ENCODE measurements around the gene ADAP1.
A peak's percentile ranks its signal among the peaks of the same experiment; 100 is the strongest.

ADAP1 gene

GRCh38 chr7:997404-998395 lies 43.2 kb upstream of the ADAP1 start:
- Histone ChIP-seq H3K27ac (ENCODE audit: extremely low read depth, low read depth, low read length) (no peak overlapping the region), H3K9me3 (ENCODE audit: control insufficient read depth, insufficient read depth, low read depth, low read length) (no peaks in the 10 kb centered on the region), H3K36me3 (ENCODE audit: control insufficient read depth in 2 of 2, insufficient read depth in 1 of 2, low read length in 2 of 2) (peaks cover 0 to 11% of the 10 kb centered on the region in 2 experiments; a peak in 1 of 3 replicates), H3K4me1 (ENCODE audit: control insufficient read depth, insufficient read depth, low read length) (no peaks in the 10 kb centered on the region; the same call in 1 of the 2 replicates), H3K4me3 (ENCODE audit: low read depth, low read length) (no peak overlapping the region)
- POLR2A ChIA-PET = interaction anchor here (0.9 to 1.0 kb wide), 2 partner anchors 23 to 158 kb away, joined by 3 to 4 read pairs; no protein-coding TSS in a partner anchor
- TF ChIP-seq ZNF214 (tag by site-specific recombination; IDR thresholded peaks at IDR 0.05; ENCODE audit: borderline replicate concordance) (no peak), ZNF610 (tag by site-specific recombination; IDR thresholded peaks at IDR 0.05; ENCODE audit: borderline replicate concordance) (no peak), ZFHX2 (tag by site-specific recombination; conservative IDR thresholded peaks at IDR 0.05) (peak; percentile 36), ZNF423 (tag by site-specific recombination; IDR thresholded peaks at IDR 0.05) (no peak), ZNF518A (tag by site-specific recombination; conservative IDR thresholded peaks at IDR 0.05; ENCODE audit: low read depth) (no peak), ZIC2 (tag by site-specific recombination; IDR thresholded peaks at IDR 0.05) (peak; percentile 53), GLIS1 (tag by site-specific recombination; IDR thresholded peaks at IDR 0.05) (peak; percentile 84), KLF1 (tag by site-specific recombination; IDR thresholded peaks at IDR 0.05) (peak; percentile 77), ZBTB1 (tag by site-specific recombination; IDR thresholded peaks at IDR 0.05) (no peak)
- TF ChIP-seq, protein P1, sequence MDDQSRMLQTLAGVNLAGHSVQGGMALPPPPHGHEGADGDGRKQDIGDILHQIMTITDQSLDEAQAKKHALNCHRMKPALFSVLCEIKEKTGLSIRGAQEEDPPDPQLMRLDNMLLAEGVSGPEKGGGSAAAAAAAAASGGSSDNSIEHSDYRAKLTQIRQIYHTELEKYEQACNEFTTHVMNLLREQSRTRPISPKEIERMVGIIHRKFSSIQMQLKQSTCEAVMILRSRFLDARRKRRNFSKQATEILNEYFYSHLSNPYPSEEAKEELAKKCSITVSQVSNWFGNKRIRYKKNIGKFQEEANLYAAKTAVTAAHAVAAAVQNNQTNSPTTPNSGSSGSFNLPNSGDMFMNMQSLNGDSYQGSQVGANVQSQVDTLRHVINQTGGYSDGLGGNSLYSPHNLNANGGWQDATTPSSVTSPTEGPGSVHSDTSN (CRISPR knock-in tag; IDR thresholded peaks at IDR 0.05) = no peak
- CTCF ChIA-PET = interaction anchor here (0.8 to 7.4 kb wide), 2 partner anchors 13 to 177 kb away, joined by 4 to 106 read pairs; no protein-coding TSS in a partner anchor

- Histone ChIP-seq H3K4me1 (ENCODE audit: control insufficient read depth, insufficient read depth, low read length) (no peaks in the 10 kb centered on the region; the same call in 1 of the 2 replicates), H3K4me3 (ENCODE audit: low read depth, low read length) (no peak overlapping the region), H3K9me3 (ENCODE audit: control insufficient read depth, insufficient read depth, low read depth, low read length) (no peaks in the 10 kb centered on the region), H3K27ac (ENCODE audit: extremely low read depth, low read depth, low read length) (no peak overlapping the region), H3K36me3 (ENCODE audit: control insufficient read depth in 2 of 2, insufficient read depth in 1 of 2, low read length in 2 of 2) (peaks cover 0 to 11% of the 10 kb centered on the region in 2 experiments; a peak in 1 of 3 replicates)
- TF ChIP-seq GLIS1 (tag by site-specific recombination; IDR thresholded peaks at IDR 0.05) (peak; percentile 78), SETDB1 (IDR thresholded peaks at IDR 0.05; ENCODE audit: insufficient read length, low read length) (no peak), HOXA7 (CRISPR knock-in tag; IDR thresholded peaks at IDR 0.05; ENCODE audit: borderline replicate concordance) (no peak), ZIC2 (tag by site-specific recombination; IDR thresholded peaks at IDR 0.05) (peak; percentile 30; the same call in 1 of the 2 replicates)
- ChIA-PET POLR2A (no interaction called here), CTCF (interaction anchor here (0.6 to 7.4 kb wide), 4 partner anchors 69 to 178 kb away, joined by 3 to 149 read pairs (median 56); no protein-coding TSS in a partner anchor)
Measured at GRCh38 chr7:996079-996872, 41.8 kb upstream of the ADAP1 start.
